Nephron (organoid): Measurements from ENCODE around the gene NBEAL1.

Source experiments
- H3K27ac Mint-ChIP-seq, 3 experiments: 2 replicates each; pipeline ENCODE4 v1.8.0; 2020; ENCODE audit warnings: mixed read lengths in 3 of 3, mild to moderate bottlenecking in 2 of 3, moderate library complexity in 1 of 3
- H3K27me3 Mint-ChIP-seq: 2 replicates; pipeline ENCODE4 v1.8.0; 2021; ENCODE audit warnings: low read depth, mild to moderate bottlenecking, moderate library complexity, mixed read lengths
- H3K36me3 Mint-ChIP-seq: 2 replicates; pipeline ENCODE4 v1.8.0; 2020; ENCODE audit warnings: low read depth, mixed read lengths
- H3K4me1 Mint-ChIP-seq: 2 replicates; pipeline ENCODE4 v1.8.0; 2020; ENCODE audit warnings: mixed read lengths
- H3K4me3 Mint-ChIP-seq, 3 experiments: 2 replicates each; pipeline ENCODE4 v1.8.0; 2020; ENCODE audit warnings: mild to moderate bottlenecking in 3 of 3, mixed read lengths in 3 of 3, moderate library complexity in 2 of 3
- H3K9me3 Mint-ChIP-seq: 2 replicates; pipeline ENCODE4 v1.8.0; 2020; ENCODE audit warnings: mixed read lengths
- TF ChIP-seq, protein P1 (sequence below), 3 experiments: fragments of 200-600 bp; sonication (generic); IDR thresholded peaks; one replicate each; pipeline ENCODE4 v1.5.0; 2021; ENCODE audit warnings: antibody characterized with exemption in 3 of 3; ENCODE audit not compliant: unreplicated experiment in 3 of 3

Gene NBEAL1

DNA sequence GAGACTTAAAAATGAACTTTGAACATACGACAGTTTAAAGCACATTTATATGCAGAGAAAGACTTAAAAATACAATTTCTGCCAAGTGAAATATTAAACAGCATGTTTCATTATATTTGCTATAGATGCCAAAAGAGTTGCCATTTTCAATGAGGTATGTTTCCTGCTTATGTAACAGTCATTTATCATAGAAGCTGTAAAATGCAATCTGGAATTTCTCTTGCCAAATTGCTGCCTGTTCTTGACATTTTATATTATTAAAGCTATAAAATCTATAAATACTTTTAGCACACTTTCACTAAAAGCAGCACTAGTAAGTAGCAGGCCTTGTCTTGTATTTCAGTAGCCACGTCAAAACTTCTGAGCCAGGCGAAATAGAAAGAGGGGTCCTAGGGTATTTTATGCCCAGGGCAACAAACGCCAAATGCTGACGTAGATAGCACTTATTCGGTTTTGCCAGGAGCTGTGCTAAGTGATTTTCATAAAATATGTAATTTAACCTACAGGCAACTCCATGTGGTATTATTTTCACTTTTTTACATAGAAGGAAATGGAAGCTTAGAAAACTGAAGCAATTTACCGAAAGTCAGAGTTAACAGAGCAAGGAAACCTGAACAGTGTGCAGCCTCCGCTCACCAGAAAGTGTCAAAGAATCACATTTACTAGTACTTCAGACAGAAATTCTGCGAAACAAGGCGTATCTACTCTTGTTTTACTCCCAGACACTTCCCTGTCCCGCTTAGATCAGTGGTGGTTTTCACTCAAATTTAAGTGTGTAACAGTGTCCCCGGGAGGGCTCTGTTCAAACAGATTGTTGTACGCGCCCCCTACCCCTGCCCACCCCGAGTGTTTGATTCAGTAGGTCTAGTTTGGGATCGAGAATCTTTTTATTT lies 222.9 kb downstream of the NBEAL1 start:
- peaks cover 19% of the 10 kb centered on the region for H3K36me3 Mint-ChIP-seq
- H3K4me1 Mint-ChIP-seq = peaks cover 13% of the 10 kb centered on the region
- TF ChIP-seq, protein P1, sequence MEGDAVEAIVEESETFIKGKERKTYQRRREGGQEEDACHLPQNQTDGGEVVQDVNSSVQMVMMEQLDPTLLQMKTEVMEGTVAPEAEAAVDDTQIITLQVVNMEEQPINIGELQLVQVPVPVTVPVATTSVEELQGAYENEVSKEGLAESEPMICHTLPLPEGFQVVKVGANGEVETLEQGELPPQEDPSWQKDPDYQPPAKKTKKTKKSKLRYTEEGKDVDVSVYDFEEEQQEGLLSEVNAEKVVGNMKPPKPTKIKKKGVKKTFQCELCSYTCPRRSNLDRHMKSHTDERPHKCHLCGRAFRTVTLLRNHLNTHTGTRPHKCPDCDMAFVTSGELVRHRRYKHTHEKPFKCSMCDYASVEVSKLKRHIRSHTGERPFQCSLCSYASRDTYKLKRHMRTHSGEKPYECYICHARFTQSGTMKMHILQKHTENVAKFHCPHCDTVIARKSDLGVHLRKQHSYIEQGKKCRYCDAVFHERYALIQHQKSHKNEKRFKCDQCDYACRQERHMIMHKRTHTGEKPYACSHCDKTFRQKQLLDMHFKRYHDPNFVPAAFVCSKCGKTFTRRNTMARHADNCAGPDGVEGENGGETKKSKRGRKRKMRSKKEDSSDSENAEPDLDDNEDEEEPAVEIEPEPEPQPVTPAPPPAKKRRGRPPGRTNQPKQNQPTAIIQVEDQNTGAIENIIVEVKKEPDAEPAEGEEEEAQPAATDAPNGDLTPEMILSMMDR (IDR thresholded peaks at IDR 0.05; ENCODE audit: unreplicated experiment in 3 of 3) = no peak
- no peaks in the 10 kb centered on the region for H3K27me3 Mint-ChIP-seq
- H3K27ac Mint-ChIP-seq = peak overlapping the region; percentile 55 to 89 (median 89)
- H3K9me3 Mint-ChIP-seq = no peaks in the 10 kb centered on the region
- peak overlapping the region; percentile 85 to 99 (median 95) for H3K4me3 Mint-ChIP-seq

DNA sequence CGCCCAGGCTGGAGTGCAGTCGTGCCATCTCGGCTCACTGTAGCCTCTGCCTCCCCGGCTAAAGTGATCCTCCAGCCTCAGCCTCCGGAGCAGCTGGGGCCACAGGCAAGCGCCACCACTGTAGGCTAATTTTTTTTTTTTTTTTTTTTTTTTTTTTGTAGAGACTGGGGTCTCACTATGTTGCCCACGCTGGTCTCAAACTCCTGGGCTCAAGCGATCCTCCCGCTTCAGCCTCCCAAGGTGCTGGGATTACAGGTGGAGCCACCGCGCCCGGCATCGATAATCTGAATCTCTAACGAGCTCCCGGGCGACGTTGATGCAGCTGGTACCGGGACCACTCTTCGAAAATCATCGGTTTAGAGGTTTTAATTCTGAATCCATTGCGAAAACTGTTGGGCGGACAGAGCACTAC lies 223.6 kb downstream of the NBEAL1 start:
- peaks cover 26% of the 10 kb centered on the region for H3K36me3 Mint-ChIP-seq
- H3K4me1 Mint-ChIP-seq = peaks cover 13% of the 10 kb centered on the region
- peak overlapping the region; percentile 89 to 98 (median 97) for H3K27ac Mint-ChIP-seq
- TF ChIP-seq, protein P1 (IDR thresholded peaks at IDR 0.05; ENCODE audit: unreplicated experiment in 3 of 3) = no peak
- peak overlapping the region; percentile 95 to 99 (median 96) for H3K4me3 Mint-ChIP-seq
- H3K27me3 Mint-ChIP-seq = no peaks in the 10 kb centered on the region
- H3K9me3 Mint-ChIP-seq = no peaks in the 10 kb centered on the region

DNA sequence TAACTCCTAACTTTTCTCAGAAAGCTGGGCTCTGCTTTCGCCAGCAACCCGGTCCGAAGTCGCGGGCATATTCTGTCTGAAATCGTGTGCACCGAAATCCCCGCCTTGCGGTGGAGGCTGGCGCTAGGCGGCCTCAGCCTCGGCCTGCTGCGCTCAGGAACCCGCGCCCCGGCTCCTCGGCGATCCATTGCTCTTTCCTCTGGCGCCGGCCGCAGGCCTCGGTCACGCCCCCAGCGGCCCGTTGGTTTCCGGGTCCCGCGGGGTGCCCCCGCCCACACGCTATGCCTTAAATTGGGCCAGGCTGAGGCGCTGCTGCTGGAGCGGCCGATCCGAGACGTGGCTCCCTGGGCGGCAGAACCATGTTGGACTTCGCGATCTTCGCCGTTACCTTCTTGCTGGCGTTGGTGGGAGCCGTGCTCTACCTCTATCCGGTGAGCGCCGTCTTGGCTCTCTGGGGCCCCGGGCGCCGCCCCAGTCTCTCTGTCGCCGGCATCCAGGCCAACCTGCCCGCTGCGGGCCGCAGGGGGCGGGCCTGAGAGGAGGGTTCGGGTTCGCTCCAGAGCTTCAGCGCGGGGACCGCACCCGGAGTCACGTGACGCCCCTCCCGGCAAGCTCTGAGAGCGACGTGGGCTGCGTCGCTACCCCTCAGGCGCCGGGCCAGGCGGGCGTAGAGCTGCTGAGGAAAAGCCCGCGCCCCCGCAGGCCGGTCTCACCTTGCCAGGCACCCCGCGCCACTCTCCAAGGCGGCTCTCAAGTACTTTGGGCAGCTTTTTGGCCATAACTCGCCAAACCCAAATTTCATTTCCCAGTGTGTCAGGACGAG lies 224.2 kb downstream of the NBEAL1 start, which contains the start of gene CYP20A1:
CYP20A1 (plus strand) TSS at position 315 of the 823 bp plus-strand sequence; CDS start at position 360, 45 bp downstream.
- Mint-ChIP-seq H3K4me1 (peaks cover 13% of the 10 kb centered on the region), H3K36me3 (peaks cover 29% of the 10 kb centered on the region), H3K27ac (peak within 1 kb of the TSS; percentile 89 to 98 (median 97)), H3K9me3 (no peaks in the 10 kb centered on the region), H3K4me3 (peak within 1 kb of the TSS; percentile 95 to 99 (median 96)), H3K27me3 (no peaks in the 10 kb centered on the region)
- TF ChIP-seq, protein P1 (IDR thresholded peaks at IDR 0.05; ENCODE audit: unreplicated experiment in 3 of 3) = peak; percentile 25 to 44 (median 40)

DNA sequence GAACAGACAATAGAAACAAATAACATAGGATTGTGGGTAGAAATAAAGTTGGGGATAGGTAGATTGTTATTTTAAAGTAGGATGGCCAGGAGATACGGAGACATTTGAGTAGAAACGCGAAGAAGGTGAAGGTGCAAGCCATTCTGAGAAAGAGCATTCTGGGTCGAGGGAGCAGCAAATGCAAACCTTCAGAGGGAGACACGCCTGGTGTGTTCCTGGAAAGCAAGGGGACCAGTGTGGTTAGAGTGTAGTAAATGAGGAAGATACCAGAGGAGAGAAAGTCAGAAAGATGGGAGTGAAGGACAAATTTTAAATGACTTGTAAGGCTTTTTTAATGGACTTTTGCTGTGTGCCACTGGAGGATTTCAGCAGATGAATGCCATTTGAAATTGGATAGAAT lies 225.8 kb downstream of the NBEAL1 start:
- Mint-ChIP-seq H3K36me3 (peaks cover 38% of the 10 kb centered on the region), H3K4me3 (peak overlapping the region; percentile 95 to 99 (median 96)), H3K9me3 (no peaks in the 10 kb centered on the region), H3K27me3 (no peaks in the 10 kb centered on the region), H3K4me1 (peaks cover 13% of the 10 kb centered on the region), H3K27ac (peak overlapping the region in 2 of 3 experiments; percentile 97 to 98)
- TF ChIP-seq, protein P1 (IDR thresholded peaks at IDR 0.05; ENCODE audit: unreplicated experiment in 3 of 3) = no peak

DNA sequence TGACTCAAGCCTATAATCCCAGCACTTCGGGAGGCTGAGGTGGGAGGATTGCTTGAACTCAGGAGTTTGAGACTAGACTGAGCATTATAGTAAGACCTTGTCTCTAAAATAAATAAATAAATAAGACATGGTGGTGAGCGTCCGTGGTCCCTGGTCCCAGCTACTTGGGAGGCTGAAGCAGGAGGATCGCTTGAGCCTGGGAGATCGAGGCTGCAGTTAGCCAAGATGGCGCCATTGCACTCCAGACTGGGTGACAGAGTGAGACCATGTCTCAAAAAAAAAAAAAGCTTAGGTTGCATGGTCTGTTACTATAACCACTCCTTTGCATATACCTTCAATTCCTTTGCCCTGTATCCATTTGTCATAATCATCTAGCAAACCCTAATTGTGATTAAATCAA lies 227.8 kb downstream of the NBEAL1 start:
- Mint-ChIP-seq H3K36me3 (peaks cover 49% of the 10 kb centered on the region), H3K4me3 (peak overlapping the region in 2 of 3 experiments; percentile 11 to 71), H3K9me3 (no peaks in the 10 kb centered on the region), H3K27me3 (no peaks in the 10 kb centered on the region), H3K4me1 (peaks cover 13% of the 10 kb centered on the region), H3K27ac (no peak overlapping the region)
- TF ChIP-seq, protein P1 (IDR thresholded peaks at IDR 0.05; ENCODE audit: unreplicated experiment in 3 of 3) = no peak
